Amygdala (tissue), 56 donors: ENCODE results near the gene PHRF1.
A peak's percentile ranks its signal among the peaks of the same experiment; 100 is the strongest.

Source experiments
- DNase-seq, 56 donors: peaks; one replicate each; lab custom pipeline; 2025; lab: John Stamatoyannopoulos, UW

The PHRF1 gene

GRCh38 chr11:536841-537621 is 39.2 kb upstream of the PHRF1 start, which contains the start of gene LRRC56:
TSS of gene LRRC56 (plus strand) at chr11:537527. CDS start at chr11:540685, 3,158 bp downstream.
- peak in 27 of 56 donors; percentile 6 to 76 (median 40) for DNase-seq

GRCh38 chr11:537622-538430 is 38.4 kb upstream of the PHRF1 start:
- no peak for DNase-seq

- no peak for DNase-seq
Measured at GRCh38 chr11:538431-539051, 37.7 kb upstream of the PHRF1 start.

- DNase-seq = no peak
Measured at GRCh38 chr11:539971-540481, 36.2 kb upstream of the PHRF1 start.

GRCh38 chr11:540583-541432 is 35.5 kb upstream of the PHRF1 start:
- no peak for DNase-seq

GRCh38 chr11:541433-541885 is 34.8 kb upstream of the PHRF1 start:
- DNase-seq = no peak

GRCh38 chr11:544817-545166 is 31.5 kb upstream of the PHRF1 start:
- DNase-seq = no peak

- no peak for DNase-seq
Measured at GRCh38 chr11:545171-545570, 31.1 kb upstream of the PHRF1 start.

- DNase-seq = no peak
Measured at GRCh38 chr11:548700-549603, 27.3 kb upstream of the PHRF1 start.

GRCh38 chr11:550021-550745 is 26.1 kb upstream of the PHRF1 start:
- DNase-seq = no peak

- no peak for DNase-seq
Measured at GRCh38 chr11:550746-551085, 25.6 kb upstream of the PHRF1 start.

GRCh38 chr11:551131-551530 is 25.1 kb upstream of the PHRF1 start:
- no peak for DNase-seq

- no peak for DNase-seq
Measured at GRCh38 chr11:551596-551995, 24.7 kb upstream of the PHRF1 start.

GRCh38 chr11:553083-553987 is 22.9 kb upstream of the PHRF1 start:
- no peak for DNase-seq

GRCh38 chr11:553988-554340 is 22.3 kb upstream of the PHRF1 start:
- DNase-seq = no peak

GRCh38 chr11:554428-555226 is 21.6 kb upstream of the PHRF1 start:
- DNase-seq = peak in 5 of 56 donors; percentile 18 to 40 (median 23)
